Measurements from ENCODE around the gene LRIT1. TPM values are rescaled to one million over a fixed set of nuclear protein-coding genes. Genes with fewer than 3 reads are reported as not detected.

LRIT1 gene
- total RNA-seq, 1 donor from 2014 or later = 0.13 TPM

DNA sequence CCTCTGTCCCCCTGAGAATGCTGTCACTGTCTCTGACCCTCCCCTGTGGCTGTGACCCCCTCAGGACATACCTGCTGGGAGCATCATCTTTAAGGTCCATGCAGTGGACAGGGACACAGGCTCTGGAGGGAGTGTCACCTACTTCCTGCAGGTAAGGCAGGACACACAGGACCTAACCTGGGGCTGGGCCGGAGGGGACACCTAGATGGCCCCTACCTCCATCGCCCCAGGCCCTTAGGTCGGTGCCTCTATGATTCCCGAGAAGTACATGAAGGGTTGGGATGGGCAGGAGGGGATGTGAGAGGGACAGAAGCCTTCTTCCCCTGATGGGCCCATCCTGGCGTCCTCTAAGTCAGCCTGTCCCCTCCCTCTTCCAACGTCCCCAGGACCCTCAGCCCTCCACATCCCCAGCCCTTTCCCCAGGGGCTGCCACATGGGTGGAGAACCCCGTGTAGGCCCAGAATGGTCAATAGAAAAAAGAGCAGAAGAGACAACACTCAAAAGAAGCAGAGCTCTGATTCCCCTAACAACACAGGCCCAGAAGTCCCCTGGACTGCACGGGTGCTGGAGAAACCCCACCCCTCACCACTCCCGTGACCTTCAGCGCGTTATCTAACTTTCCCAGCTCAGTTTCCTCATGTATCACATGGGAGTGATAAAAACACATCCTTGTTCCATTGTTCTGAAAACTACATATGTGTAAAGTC is 40.7 kb downstream of the LRIT1 start:
- ATAC-seq (ENCODE audit: poor library complexity) (no peak), DNase-seq (no peak)
- intact Hi-C loops (cut with DNase I) = no loop called here

DNA sequence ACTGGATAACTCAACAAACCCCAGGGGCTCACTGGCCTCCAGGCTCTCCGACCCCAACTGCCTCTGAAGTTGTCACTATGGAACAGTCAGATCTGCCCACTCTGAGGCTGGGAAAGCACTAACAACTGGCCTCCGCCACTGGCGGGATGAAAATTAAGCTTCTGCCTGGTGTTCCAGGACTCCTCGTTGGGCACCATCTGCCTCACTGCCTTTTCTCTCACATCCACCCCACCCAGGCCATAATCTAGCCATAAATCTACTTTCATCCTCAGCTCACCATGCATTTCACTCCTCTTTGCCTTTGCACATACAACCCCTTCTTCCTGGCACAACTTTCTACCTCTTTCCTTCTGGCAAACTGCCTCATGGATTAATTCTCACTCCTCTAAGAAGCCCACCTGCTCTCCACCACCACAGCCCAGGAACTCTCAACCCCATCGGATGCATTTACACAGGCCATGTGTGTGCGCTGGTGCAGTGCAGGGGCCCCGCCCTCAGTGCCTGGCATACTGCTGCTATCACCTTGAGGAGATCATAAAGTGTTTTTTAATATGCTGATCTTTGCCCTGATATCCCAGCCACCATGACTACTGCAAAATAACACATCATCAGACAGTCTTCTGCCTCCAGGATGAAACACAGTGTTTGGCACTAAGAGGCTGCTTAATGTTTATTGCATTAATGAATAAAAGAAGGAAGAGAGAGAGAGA is 43.0 kb downstream of the LRIT1 start:
- intact Hi-C loops (cut with DNase I) = no loop called here
- DNase-seq (no peak), ATAC-seq (ENCODE audit: poor library complexity) (no peak)

DNA sequence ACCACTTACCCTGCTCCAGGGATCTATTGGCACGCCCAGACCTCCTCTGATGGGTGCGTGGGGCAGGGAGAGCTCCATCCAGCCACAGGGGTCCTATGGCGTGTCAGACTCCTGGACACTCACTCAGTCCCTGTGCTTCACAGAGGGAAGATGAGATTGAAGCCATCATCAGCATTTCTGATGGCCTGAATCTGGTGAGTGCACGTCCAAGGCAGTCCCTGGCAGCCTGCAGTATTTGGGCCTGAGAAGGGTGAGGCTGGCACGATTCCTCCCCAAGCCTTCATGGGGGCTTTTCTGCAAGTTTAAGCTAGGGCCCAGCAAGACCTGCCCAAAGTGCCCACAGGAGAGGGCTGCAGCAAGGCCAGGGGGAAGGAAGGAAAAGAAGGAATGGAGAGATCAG is 43.7 kb downstream of the LRIT1 start:
- no peak for DNase-seq
- intact Hi-C loops (cut with DNase I) = no loop called here
- no peak for ATAC-seq (ENCODE audit: poor library complexity)

DNA sequence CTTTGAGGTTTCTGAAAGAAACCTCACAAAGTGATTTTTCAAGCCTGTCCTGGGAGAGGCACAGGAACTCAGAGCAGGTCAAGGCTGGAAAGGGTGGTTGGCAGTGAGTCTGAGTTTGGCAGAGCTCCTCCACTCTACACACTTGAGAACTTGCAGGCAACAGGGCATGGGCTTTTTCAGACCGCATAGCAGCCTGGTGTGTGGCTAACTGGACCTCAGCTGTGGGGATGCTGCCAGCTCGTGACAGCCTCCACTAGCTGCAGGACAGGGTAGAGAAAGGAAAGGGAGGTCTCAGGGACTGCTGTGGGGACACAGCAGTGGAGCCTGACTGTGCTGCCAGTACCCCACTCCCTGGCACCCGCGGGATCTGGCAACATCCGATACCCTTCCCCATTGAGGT is 44.4 kb downstream of the LRIT1 start:
- DNase-seq (peak; percentile 65), ATAC-seq (ENCODE audit: poor library complexity) (peak; percentile 86)
- intact Hi-C loops (cut with DNase I) = no loop called here

DNA sequence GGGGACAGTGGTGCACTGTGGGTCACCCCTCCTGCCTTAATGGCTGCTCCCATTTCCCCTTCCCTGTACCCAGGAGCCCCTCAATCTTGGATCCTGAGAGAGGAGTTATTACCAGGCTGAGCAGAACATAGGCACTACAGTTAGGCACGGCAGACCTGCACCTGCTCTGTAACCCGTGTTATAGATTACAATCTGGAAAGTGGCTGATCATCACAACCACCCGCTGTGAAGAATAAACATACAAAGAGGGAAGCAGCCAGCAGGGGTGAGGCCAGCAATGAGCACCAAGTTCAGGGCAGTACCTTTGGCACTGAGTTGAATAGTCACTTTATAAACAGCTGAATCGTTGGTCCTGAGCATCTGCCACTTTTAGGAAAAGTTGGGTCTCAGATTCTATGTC is 45.3 kb downstream of the LRIT1 start:
- ATAC-seq (ENCODE audit: poor library complexity) (no peak), DNase-seq (no peak)
- intact Hi-C loops (cut with DNase I) = no loop called here

DNA sequence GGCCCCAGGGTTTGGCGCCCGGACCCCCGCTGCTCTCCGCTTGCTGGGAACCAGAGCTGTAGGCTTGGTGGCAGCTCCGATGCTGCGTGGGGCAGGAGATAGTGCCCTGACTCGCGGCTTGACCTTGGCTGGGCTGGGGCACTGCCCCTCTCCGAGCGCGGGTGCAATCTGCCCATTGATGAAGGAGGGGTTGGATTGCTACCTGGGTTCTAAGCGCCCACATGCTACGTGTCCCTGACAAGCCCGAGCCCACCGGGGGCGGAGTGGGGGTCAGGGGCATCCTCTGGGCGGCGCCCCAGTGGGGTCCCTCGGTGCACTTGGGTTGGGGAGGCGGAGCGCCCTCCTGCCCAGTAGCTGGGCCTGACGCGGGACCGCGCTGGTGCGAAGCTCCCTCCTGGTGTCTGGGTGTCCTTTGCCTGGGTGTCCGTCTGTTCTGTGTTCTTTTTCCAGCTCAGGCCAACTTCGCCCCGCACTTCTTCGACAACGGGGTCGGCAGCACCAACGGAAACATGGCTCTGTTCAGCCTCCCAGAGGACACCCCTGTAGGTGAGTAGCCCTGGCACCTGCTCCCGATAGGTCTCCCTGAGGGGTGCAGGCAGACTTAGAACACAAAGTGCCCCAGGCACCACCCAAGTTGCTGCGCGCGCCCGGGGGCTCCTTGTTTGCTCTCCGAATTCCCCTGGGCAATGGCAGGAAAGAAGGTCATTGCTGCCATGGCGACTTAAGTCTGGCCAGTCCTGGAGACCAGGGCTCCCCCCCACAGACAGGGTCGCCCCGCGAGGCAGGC is 46.1 kb downstream of the LRIT1 start:
- ATAC-seq (ENCODE audit: poor library complexity) (no peak), DNase-seq (no peak)
- intact Hi-C loops (cut with DNase I) = no loop called here

DNA sequence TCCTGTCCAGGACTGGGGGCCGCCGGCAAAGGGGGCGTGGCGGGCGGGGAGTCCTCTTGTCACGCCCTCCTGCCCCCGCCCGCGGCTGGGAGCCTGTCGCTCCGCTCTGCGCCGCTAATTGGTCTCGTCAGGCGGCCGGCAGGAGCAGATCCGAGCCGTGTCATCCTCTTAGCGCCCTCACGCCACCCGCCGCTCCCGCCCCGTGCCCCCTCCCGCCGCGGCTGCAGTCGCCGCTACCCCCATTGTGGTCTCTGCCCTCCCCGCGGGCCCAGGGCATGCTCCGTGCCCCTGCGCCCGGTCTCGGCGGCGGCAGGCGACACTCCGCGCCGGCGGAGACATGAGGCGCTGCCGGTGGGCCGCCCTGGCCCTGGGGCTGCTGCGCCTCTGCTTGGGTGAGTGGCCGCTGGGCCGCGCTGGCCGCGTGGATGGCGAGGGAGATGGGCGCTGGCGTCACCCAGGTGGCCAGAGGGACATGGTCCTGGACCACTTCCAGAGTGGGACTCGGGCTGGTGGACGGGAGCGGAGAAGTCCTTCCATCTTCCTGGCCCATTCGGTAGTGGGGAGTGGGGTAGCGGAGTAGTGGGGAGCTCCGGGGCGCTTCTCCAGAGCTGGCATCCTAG is 46.8 kb downstream of the LRIT1 start, which contains the start of gene CDHR1:
Gene CDHR1 (plus strand): TSS at position 114 of the 620 bp plus-strand sequence. CDS start 224 bp downstream, at position 338.
- intact Hi-C loops (cut with DNase I) = no loop called here
- ATAC-seq (ENCODE audit: poor library complexity) (peak; percentile 67), DNase-seq (peak; percentile 61)

DNA sequence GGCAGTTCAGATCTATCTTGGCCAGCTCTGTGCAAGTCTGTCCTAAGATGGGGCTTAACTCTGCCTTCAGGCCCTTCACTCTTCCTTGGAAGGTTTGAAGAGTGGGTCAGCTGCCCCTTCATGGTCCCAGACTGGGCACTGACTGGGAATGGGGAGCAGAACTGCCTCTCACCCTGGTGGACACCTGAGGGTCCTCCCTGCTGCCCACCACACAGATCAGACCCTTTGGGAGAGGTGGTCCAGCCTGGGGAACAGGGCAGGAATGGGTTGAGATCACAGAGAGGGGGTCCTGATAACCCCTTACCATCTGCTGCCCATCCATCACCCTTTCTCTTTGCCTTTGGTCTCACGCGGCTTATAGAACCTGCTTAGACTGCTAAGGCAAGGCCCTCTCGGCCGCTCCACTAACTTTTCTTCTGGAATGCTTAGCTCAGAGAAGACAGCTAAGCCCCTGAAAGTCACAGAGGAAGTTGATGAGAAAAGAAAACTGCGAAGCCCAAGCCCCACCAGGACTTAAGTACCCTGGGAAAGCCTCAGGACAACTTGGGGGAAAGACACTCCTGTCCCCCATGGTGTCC is 47.4 kb downstream of the LRIT1 start:
- DNase-seq = no peak
- intact Hi-C loops (cut with DNase I) = no loop called here

DNA sequence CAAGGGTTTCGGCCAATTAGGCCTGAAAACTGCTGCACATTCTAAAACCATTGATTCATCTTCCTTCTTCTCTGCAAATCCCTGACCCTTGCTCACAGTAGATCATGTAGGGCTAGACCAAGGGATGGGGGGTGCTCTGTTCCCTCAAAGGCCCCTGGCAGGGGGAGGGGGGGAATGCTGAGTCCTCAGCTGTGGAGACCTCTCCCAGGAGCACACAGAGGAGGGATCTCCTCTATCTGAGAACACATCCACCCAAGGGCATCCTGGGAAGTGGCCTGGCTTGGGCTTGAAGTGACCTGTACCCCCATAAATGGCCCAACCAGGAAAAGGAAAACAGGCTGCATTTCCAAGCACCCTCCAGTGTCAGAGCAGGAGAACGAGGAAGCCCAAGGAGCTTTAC is 48.0 kb downstream of the LRIT1 start:
- no peak for DNase-seq
- no peak for ATAC-seq (ENCODE audit: poor library complexity)
- intact Hi-C loops (cut with DNase I) = no loop called here

More for the DNA sequence above, 47.4 kb downstream of the LRIT1 start:
- no peak for ATAC-seq (ENCODE audit: poor library complexity)

DNA sequence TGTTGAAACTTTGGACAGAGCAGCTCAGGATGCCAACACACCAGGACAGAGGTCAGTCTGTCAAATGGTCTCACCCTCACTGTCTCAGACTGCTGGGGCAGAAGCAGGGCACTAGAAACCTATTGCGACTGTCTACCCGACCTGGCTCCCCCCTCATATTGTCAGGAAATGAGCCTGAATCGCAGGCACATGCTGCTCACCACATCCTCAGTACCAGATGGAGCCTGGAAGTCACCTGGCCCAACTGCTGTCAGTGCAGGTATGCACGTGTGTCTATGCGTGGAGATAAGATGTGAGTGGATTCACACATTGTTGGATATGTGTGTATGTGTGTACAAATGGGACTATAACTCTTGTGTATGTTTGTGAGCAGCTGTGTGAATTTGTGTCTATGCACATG is 50.2 kb downstream of the LRIT1 start:
- intact Hi-C loops (cut with DNase I) = no loop called here
- DNase-seq (no peak), ATAC-seq (ENCODE audit: poor library complexity) (no peak)

GRCh38 chr10:84190621-84191020 is 50.7 kb downstream of the LRIT1 start:
- DNase-seq (no peak), ATAC-seq (ENCODE audit: poor library complexity) (no peak)
- intact Hi-C loops (cut with DNase I) = no loop called here

- intact Hi-C loops (cut with DNase I) = no loop called here
- DNase-seq = no peak
These were observed 52.5 kb downstream of the LRIT1 start for GRCh38 chr10:84188815-84189214.

GRCh38 chr10:84185526-84186175 is 55.7 kb downstream of the LRIT1 start:
- intact Hi-C loops (cut with DNase I) = no loop called here
- ATAC-seq (ENCODE audit: poor library complexity) = no peak
- no peak for DNase-seq

More at GRCh38 chr10:84188815-84189214, 52.5 kb downstream of the LRIT1 start:
- no peak for ATAC-seq (ENCODE audit: poor library complexity)

- no peak for DNase-seq
- no peak for ATAC-seq (ENCODE audit: poor library complexity)
- intact Hi-C loops (cut with DNase I) = no loop called here
These were observed 56.8 kb downstream of the LRIT1 start for GRCh38 chr10:84184517-84184916.

GRCh38 chr10:84181631-84182030 is 59.7 kb downstream of the LRIT1 start:
- intact Hi-C loops (cut with DNase I) = no loop called here
- ATAC-seq (ENCODE audit: poor library complexity) = no peak
- no peak for DNase-seq

Measured in Right ventricle myocardium superior (tissue), 1 donor.